ENCODE data around the gene TGM6. TPM values are rescaled to one million over a fixed set of nuclear protein-coding genes. Genes with fewer than 3 reads are reported as not detected.

Gene TGM6
- total and polyA plus RNA-seq, 5 donors from 2014 or later, result not detected

DNA sequence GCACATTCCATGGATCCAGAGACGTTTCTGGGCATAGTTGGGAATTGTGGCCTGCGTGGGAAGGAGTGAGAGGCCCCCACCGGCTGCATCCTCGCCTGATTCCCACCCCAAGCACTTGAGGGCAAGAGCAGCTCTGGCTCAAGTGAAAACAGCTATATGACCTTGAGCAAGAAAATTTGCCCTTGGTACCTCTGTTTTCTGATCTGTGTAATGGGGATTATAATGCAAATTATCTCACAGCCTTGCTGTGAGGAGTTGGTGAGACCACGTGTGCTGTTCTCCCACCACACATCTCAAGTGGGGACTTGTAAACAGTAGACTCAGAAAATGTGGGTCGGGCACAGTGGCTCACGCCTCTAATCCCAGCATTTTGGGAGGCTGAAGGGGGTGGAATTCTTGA, 602 bp downstream of the TGM6 start:
- Mint-ChIP-seq H3K4me3 (no peak overlapping the region), H3K27me3 (peaks cover 4% of the 10 kb centered on the region), H3K4me1 (peaks cover 0 to 20% (median 7%) of the 10 kb centered on the region in 4 donors), H3K36me3 (no peaks in the 10 kb centered on the region), H3K9me3 (peaks cover 0 to 4% (median 0%) of the 10 kb centered on the region in 7 donors), H3K27ac (no peak overlapping the region)
- H3K9me3 ChIP-seq (ENCODE audit: control insufficient read depth in 2 of 2, low read length in 2 of 2), result no peaks in the 10 kb centered on the region
- no peak for DNase-seq
- H3K4me3 ChIP-seq (ENCODE audit: low read depth, low read length), result no peak overlapping the region
- H3K27ac ChIP-seq (ENCODE audit: insufficient read depth, low read length, poor library complexity, severe bottlenecking), result no peak overlapping the region
- no peaks in the 10 kb centered on the region for H3K36me3 ChIP-seq (ENCODE audit: control insufficient read depth, insufficient read depth, low read length)
- no peaks in the 10 kb centered on the region for H3K27me3 ChIP-seq (ENCODE audit: control insufficient read depth, insufficient read depth, low read length)
- H3K4me1 ChIP-seq (ENCODE audit: control insufficient read depth, insufficient read depth, low read length, poor library complexity, severe bottlenecking), result peaks cover 13% of the 10 kb centered on the region
- no peak for ATAC-seq (ENCODE audit: low read depth in 2 of 2)

DNA sequence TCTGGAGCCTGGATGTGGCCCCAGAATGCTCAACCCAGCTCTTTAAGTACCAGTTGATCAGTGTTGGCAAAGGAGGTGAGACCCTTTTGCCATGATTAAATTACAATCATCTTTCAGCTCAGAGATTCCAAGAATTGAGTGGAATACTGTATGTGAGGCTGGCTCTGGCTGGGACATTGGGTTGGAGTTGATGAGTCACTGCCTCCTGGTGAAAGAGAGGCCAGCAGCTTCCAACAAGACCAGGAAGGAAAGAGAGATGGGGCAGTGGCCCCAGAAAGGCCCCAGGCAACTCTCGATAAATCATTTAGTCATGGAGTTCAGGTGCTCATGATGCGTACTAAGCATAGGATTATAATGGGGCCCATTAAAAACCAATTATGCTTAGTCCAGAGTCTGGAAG, 2.1 kb downstream of the TGM6 start:
- Histone ChIP-seq H3K4me1 (ENCODE audit: control insufficient read depth, insufficient read depth, low read length, poor library complexity, severe bottlenecking) (peaks cover 13% of the 10 kb centered on the region), H3K27ac (ENCODE audit: insufficient read depth, low read length, poor library complexity, severe bottlenecking) (no peak overlapping the region), H3K36me3 (ENCODE audit: control insufficient read depth, insufficient read depth, low read length) (no peaks in the 10 kb centered on the region), H3K9me3 (ENCODE audit: control insufficient read depth in 2 of 2, low read length in 2 of 2) (peaks cover 10 to 12% of the 10 kb centered on the region in 2 experiments), H3K4me3 (ENCODE audit: low read depth, low read length) (no peak overlapping the region), H3K27me3 (ENCODE audit: control insufficient read depth, insufficient read depth, low read length) (no peaks in the 10 kb centered on the region)
- no peak for DNase-seq
- ATAC-seq (ENCODE audit: low read depth in 2 of 2), result no peak
- peaks cover 0 to 20% (median 7%) of the 10 kb centered on the region in 4 donors for H3K4me1 Mint-ChIP-seq
- H3K4me3 Mint-ChIP-seq, result no peak overlapping the region
- H3K36me3 Mint-ChIP-seq, result no peaks in the 10 kb centered on the region
- H3K27ac Mint-ChIP-seq, result no peak overlapping the region
- H3K27me3 Mint-ChIP-seq, result peaks cover 4% of the 10 kb centered on the region
- peaks cover 0 to 10% (median 2%) of the 10 kb centered on the region in 7 donors for H3K9me3 Mint-ChIP-seq

DNA sequence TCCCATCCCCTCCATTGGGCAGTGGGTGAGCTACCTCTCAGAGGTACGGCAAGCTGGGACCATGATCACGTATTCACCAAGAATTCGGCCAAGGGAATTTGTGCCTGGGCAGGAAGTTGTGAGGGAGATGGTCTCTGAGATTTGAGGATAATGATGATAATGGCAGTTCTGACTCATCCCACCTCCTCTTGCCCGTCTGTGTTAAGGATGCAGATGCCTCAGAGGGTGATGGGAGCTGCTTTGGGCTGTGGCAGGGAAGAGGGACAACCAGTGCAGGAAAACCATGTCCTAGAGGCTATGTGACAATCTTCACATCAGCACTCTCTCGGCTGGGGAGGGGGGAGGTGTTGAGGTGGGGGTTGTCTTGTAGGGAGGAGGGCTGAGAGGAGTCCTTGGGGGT, 4.3 kb downstream of the TGM6 start:
- no peak overlapping the region for H3K27ac Mint-ChIP-seq
- Histone ChIP-seq H3K27me3 (ENCODE audit: control insufficient read depth, insufficient read depth, low read length) (no peaks in the 10 kb centered on the region), H3K36me3 (ENCODE audit: control insufficient read depth, insufficient read depth, low read length) (no peaks in the 10 kb centered on the region), H3K27ac (ENCODE audit: insufficient read depth, low read length, poor library complexity, severe bottlenecking) (no peak overlapping the region), H3K4me3 (ENCODE audit: low read depth, low read length) (no peak overlapping the region), H3K4me1 (ENCODE audit: control insufficient read depth, insufficient read depth, low read length, poor library complexity, severe bottlenecking) (no peaks in the 10 kb centered on the region), H3K9me3 (ENCODE audit: control insufficient read depth in 2 of 2, low read length in 2 of 2) (peaks cover 10 to 22% of the 10 kb centered on the region in 2 experiments)
- ATAC-seq (ENCODE audit: low read depth in 2 of 2) (no peak), DNase-seq (no peak)
- peaks cover 0 to 4% (median 1%) of the 10 kb centered on the region in 4 donors for H3K4me1 Mint-ChIP-seq
- H3K9me3 Mint-ChIP-seq, result peaks cover 0 to 22% (median 2%) of the 10 kb centered on the region in 7 donors
- peaks cover 4% of the 10 kb centered on the region for H3K27me3 Mint-ChIP-seq
- no peaks in the 10 kb centered on the region for H3K36me3 Mint-ChIP-seq
- no peak overlapping the region for H3K4me3 Mint-ChIP-seq

DNA sequence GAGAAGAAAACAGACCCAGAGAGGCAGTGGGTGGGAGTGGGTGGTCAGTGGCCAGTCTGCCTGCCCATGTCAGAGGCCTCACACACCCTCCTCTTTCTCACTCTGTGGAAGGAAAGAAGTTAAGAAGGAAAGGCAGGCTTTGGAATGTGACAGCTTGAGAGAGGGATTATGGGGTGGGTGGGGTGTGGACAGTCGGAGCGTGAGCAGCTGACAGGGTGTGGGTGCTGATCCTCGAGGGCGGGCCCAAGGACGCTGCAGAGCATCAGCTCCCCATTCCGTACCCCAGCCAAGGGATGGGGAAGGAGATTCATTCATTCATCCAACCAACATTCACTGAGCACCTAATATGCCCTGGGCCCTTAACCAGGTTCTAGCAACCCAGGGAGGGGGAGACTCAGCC, 4.8 kb downstream of the TGM6 start:
- no peaks in the 10 kb centered on the region for H3K36me3 Mint-ChIP-seq
- peaks cover 10 to 22% of the 10 kb centered on the region in 2 experiments for H3K9me3 ChIP-seq (ENCODE audit: control insufficient read depth in 2 of 2, low read length in 2 of 2)
- peaks cover 4% of the 10 kb centered on the region for H3K27me3 Mint-ChIP-seq
- no peak overlapping the region for H3K27ac ChIP-seq (ENCODE audit: insufficient read depth, low read length, poor library complexity, severe bottlenecking)
- ATAC-seq (ENCODE audit: low read depth in 2 of 2) (no peak), DNase-seq (no peak)
- H3K27ac Mint-ChIP-seq, result no peak overlapping the region
- no peaks in the 10 kb centered on the region for H3K36me3 ChIP-seq (ENCODE audit: control insufficient read depth, insufficient read depth, low read length)
- H3K4me3 Mint-ChIP-seq, result no peak overlapping the region
- H3K27me3 ChIP-seq (ENCODE audit: control insufficient read depth, insufficient read depth, low read length), result no peaks in the 10 kb centered on the region
- H3K4me1 ChIP-seq (ENCODE audit: control insufficient read depth, insufficient read depth, low read length, poor library complexity, severe bottlenecking), result no peaks in the 10 kb centered on the region
- peaks cover 0 to 22% (median 2%) of the 10 kb centered on the region in 7 donors for H3K9me3 Mint-ChIP-seq
- peaks cover 0 to under 1% (median 0%) of the 10 kb centered on the region in 4 donors for H3K4me1 Mint-ChIP-seq
- H3K4me3 ChIP-seq (ENCODE audit: low read depth, low read length), result no peak overlapping the region

DNA sequence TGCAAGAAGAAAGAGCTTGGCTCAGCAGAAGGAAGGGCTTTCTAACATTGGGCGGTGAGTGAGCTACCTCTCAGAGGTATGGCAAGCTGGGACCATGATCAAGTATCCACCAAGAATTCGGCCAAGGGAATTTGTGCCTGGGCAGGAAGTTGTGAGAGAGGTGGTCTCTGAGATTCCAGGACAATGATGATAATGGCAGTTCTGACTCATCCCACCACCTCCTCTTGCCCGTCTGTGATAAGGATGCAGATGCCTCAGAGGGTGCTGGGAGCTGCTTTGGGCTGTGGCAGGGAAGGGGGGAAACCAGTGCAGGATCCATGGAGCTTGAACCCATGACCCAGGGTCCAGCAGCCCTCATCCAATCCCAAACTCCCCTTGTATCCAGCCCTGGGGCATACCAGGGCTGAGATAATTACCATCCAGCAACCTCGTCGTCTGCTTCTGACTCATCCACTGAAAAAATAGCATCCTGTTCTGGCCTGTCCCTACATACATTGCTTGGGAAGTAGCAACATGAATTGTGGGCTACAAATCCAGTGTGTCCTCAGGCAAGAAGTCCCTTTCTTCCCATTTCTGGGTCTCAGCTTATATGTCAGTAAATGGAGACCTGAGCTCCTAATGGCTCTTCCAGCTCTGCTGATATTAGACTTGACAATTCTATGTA, 5.9 kb downstream of the TGM6 start:
- H3K4me3 Mint-ChIP-seq, result no peak overlapping the region
- H3K36me3 ChIP-seq (ENCODE audit: control insufficient read depth, insufficient read depth, low read length), result no peaks in the 10 kb centered on the region
- H3K4me1 ChIP-seq (ENCODE audit: control insufficient read depth, insufficient read depth, low read length, poor library complexity, severe bottlenecking), result no peaks in the 10 kb centered on the region
- no peaks in the 10 kb centered on the region for H3K27me3 ChIP-seq (ENCODE audit: control insufficient read depth, insufficient read depth, low read length)
- peaks cover 10 to 22% of the 10 kb centered on the region in 2 experiments for H3K9me3 ChIP-seq (ENCODE audit: control insufficient read depth in 2 of 2, low read length in 2 of 2)
- H3K4me3 ChIP-seq (ENCODE audit: low read depth, low read length), result no peak overlapping the region
- H3K9me3 Mint-ChIP-seq, result peaks cover 0 to 22% (median 4%) of the 10 kb centered on the region in 7 donors
- no peak overlapping the region for H3K27ac ChIP-seq (ENCODE audit: insufficient read depth, low read length, poor library complexity, severe bottlenecking)
- ATAC-seq (ENCODE audit: low read depth in 2 of 2), result no peak
- peaks cover 4% of the 10 kb centered on the region for H3K27me3 Mint-ChIP-seq
- no peaks in the 10 kb centered on the region for H3K36me3 Mint-ChIP-seq
- H3K4me1 Mint-ChIP-seq, result no peaks in the 10 kb centered on the region
- H3K27ac Mint-ChIP-seq, result no peak overlapping the region
- DNase-seq, result no peak

DNA sequence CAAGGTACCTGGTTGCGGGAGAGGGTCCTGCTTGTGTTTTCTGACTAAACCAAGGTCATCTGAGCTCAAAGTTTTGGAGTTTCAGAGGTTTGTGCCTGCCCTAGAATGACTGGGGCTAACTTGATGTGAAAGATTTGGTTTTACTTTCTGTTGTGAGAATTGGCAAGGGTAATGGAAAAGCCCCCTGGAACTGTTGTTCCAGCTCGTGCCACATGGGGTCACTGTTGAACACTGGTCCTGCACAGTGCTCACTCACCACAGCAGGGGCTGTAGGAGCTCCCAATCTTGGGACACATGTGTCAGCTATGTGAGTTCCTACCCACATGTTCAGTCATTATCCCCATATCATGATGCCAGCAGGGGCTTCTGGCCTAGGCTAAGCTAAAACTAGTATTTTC, 6.5 kb downstream of the TGM6 start:
- ATAC-seq (ENCODE audit: low read depth in 2 of 2) (peak; percentile 31 to 39), DNase-seq (peak in 1 of 3 donors; percentile 70)
- no peak overlapping the region for H3K4me3 Mint-ChIP-seq
- no peaks in the 10 kb centered on the region for H3K4me1 ChIP-seq (ENCODE audit: control insufficient read depth, insufficient read depth, low read length, poor library complexity, severe bottlenecking)
- no peak overlapping the region for H3K4me3 ChIP-seq (ENCODE audit: low read depth, low read length)
- H3K27ac Mint-ChIP-seq, result no peak overlapping the region
- no peaks in the 10 kb centered on the region for H3K36me3 Mint-ChIP-seq
- no peaks in the 10 kb centered on the region for H3K27me3 ChIP-seq (ENCODE audit: control insufficient read depth, insufficient read depth, low read length)
- H3K4me1 Mint-ChIP-seq, result no peaks in the 10 kb centered on the region
- H3K9me3 Mint-ChIP-seq, result peaks cover 0 to 22% (median 4%) of the 10 kb centered on the region in 7 donors
- peaks cover 4% of the 10 kb centered on the region for H3K27me3 Mint-ChIP-seq
- no peak overlapping the region for H3K27ac ChIP-seq (ENCODE audit: insufficient read depth, low read length, poor library complexity, severe bottlenecking)
- H3K36me3 ChIP-seq (ENCODE audit: control insufficient read depth, insufficient read depth, low read length), result no peaks in the 10 kb centered on the region
- peaks cover 10 to 22% of the 10 kb centered on the region in 2 experiments for H3K9me3 ChIP-seq (ENCODE audit: control insufficient read depth in 2 of 2, low read length in 2 of 2)

DNA sequence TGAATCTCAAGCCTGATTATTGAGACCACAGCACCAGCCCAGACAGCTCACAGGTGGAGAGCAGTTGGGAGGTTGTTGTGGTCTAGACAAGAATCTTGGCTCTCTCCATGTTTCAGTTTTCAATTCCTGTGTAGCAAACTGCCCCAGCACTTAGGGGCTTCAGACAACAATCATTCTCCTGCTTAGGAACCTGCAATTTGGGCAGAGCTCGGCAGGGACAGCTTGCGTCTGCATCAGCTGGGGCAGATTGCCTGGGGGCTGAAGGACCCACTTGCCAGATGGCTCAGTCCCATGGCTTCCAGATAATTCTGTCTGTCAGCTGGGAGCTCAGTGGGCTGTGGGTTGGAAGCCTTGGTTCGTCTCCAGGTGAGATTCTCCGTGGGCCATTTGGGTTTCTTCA, 6.9 kb downstream of the TGM6 start:
- DNase-seq, result no peak
- no peak overlapping the region for H3K27ac ChIP-seq (ENCODE audit: insufficient read depth, low read length, poor library complexity, severe bottlenecking)
- H3K4me3 ChIP-seq (ENCODE audit: low read depth, low read length), result no peak overlapping the region
- Mint-ChIP-seq H3K4me3 (no peak overlapping the region), H3K27ac (no peak overlapping the region), H3K27me3 (peaks cover 4% of the 10 kb centered on the region), H3K4me1 (no peaks in the 10 kb centered on the region), H3K36me3 (no peaks in the 10 kb centered on the region), H3K9me3 (peaks cover 0 to 22% (median 4%) of the 10 kb centered on the region in 7 donors)
- H3K36me3 ChIP-seq (ENCODE audit: control insufficient read depth, insufficient read depth, low read length), result no peaks in the 10 kb centered on the region
- peaks cover 10 to 22% of the 10 kb centered on the region in 2 experiments for H3K9me3 ChIP-seq (ENCODE audit: control insufficient read depth in 2 of 2, low read length in 2 of 2)
- no peaks in the 10 kb centered on the region for H3K4me1 ChIP-seq (ENCODE audit: control insufficient read depth, insufficient read depth, low read length, poor library complexity, severe bottlenecking)
- no peak for ATAC-seq (ENCODE audit: low read depth in 2 of 2)
- H3K27me3 ChIP-seq (ENCODE audit: control insufficient read depth, insufficient read depth, low read length), result no peaks in the 10 kb centered on the region

Measured in CD4-positive, CD25-positive, alpha-beta regulatory T cell (primary cell).